Measurements from ENCODE around the gene PIP5K1B.

DNA sequence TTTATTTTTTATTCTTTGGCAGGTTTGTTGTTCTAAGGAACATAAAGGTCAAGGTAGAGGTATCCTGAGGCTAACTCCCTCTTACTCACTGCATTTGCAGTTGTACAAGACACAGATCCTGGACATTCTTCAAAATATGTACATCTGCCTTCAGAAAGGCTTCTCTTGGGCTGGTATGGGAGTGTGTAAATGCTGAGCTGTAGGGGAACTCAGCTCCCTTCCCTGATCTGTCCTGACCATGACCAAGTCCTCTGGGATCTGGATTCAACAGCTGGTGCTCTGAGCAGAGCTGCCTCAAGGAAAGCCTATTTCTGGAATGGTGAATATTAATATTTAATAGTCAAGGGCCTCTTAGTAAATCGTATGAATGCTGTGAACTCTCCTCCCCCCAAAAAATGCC lies 191.4 kb downstream of the PIP5K1B start:
- TF ChIP-seq, protein P1, sequence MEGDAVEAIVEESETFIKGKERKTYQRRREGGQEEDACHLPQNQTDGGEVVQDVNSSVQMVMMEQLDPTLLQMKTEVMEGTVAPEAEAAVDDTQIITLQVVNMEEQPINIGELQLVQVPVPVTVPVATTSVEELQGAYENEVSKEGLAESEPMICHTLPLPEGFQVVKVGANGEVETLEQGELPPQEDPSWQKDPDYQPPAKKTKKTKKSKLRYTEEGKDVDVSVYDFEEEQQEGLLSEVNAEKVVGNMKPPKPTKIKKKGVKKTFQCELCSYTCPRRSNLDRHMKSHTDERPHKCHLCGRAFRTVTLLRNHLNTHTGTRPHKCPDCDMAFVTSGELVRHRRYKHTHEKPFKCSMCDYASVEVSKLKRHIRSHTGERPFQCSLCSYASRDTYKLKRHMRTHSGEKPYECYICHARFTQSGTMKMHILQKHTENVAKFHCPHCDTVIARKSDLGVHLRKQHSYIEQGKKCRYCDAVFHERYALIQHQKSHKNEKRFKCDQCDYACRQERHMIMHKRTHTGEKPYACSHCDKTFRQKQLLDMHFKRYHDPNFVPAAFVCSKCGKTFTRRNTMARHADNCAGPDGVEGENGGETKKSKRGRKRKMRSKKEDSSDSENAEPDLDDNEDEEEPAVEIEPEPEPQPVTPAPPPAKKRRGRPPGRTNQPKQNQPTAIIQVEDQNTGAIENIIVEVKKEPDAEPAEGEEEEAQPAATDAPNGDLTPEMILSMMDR (optimal IDR thresholded peaks at IDR 0.05 in 1 of 3, IDR thresholded peaks at IDR 0.05 in 1 of 3, conservative IDR thresholded peaks at IDR 0.05 in 1 of 3; ENCODE audit: extremely low read depth in 1 of 3, insufficient read depth in 2 of 3, low read length in 3 of 3), result no peak
- no peak for TF ChIP-seq EZH2 (IDR thresholded peaks at IDR 0.05; ENCODE audit: low read length)
